ENCODE measurements around the gene KATNBL1.

DNA sequence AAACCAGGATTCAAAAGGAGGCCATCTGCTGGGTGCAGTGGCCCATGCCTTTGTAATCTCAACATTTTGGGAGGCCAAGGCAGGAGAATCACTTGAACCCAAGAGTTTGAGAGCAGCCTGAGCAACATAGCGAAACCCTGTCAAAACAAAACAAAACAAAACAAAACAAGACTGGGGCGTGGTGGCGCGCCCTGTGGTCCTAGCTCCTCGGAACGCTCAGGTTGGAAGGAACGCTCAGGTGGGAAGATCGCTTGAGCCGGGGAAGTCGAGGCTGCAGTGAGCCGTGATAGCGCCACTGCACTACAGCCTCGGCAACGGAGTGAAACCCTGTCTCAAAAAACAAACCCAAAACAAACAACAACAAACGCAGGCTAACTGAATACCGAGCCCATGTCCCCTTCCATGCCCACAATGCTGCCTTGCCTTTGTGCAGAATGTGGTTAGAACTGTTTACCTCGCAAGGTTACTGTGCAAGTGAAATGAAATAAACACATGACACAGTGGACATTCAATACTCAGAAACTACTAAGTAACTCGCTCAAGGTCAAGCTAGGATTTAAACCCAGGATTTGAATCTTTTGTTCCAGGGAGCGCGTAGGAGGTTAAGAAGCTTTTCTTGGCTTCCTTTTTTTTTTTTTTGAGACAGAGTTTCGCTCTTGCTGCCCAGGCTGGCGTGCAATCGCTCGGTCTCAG, 14.2 kb upstream of the KATNBL1 start:
- TF ChIP-seq CTCF (IDR thresholded peaks at IDR 0.05; ENCODE audit: low read depth, low read length, missing input control) (no peak), ZBTB33 (IDR thresholded peaks at IDR 0.05) (no peak), EGR1 (IDR thresholded peaks at IDR 0.05; ENCODE audit: low read depth in 2 of 2) (no peak), FOXA1 (IDR thresholded peaks at IDR 0.05) (no peak)
- TF ChIP-seq, protein P1, sequence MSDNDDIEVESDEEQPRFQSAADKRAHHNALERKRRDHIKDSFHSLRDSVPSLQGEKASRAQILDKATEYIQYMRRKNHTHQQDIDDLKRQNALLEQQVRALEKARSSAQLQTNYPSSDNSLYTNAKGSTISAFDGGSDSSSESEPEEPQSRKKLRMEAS (IDR thresholded peaks at IDR 0.05): no peak
- TF ChIP-seq, protein P2, sequence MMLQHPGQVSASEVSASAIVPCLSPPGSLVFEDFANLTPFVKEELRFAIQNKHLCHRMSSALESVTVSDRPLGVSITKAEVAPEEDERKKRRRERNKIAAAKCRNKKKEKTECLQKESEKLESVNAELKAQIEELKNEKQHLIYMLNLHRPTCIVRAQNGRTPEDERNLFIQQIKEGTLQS (IDR thresholded peaks at IDR 0.05): no peak
